K562 (cell line): ENCODE data around the gene NEK3. TPM values are rescaled to one million over a fixed set of nuclear protein-coding genes. Genes with fewer than 3 reads are reported as not detected.

Experiments used
- ATAC-seq: fragments of 200-7000 bp; cut with Tn5 transposase; 3 replicates; pipeline ENCODE4 v1.9.1; 2020; ENCODE audit warnings: moderate library complexity
- BruUV-seq: library from RNA; stranded (reverse); fragments of 400-500 nt; replicated peaks from 2 replicates; lab custom pipeline; 2021; lab: Mats Ljungman, UMichigan
- CTCF ChIA-PET: fragments of 300-600 bp; formaldehyde crosslinking; extraction: SDS; loops from one replicate; lab custom pipeline; 2021; ENCODE audit warnings: low intra/inter-chr PET ratio; lab: Yijun Ruan, JAX
- POLR2A ChIA-PET: fragments of 300-600, 350-650 bp; sonication (Branson Sonifier 250); formaldehyde crosslinking; extraction: SDS; loops from one replicate; lab custom pipeline; 2021; ENCODE audit warnings: antibody characterized with exemption, inconsistent platforms; lab: Yijun Ruan, JAX
- DNase-seq, 4 experiments: peaks; one replicate each; pipeline versions ENCODE4 v3.0.0 to v3.0.0-alpha.2; 2011 to 2018; ENCODE audit warnings: low spot score in 3 of 4, mixed read lengths in 3 of 4; ENCODE audit errors: extremely low read depth in 1 of 4
- FAIRE-seq: peaks from 2 replicates; lab custom pipeline; 2011; peaks lifted over from hg19 to GRCh38; lab: Jason Lieb, UNC
- H2AFZ ChIP-seq: 2 replicates; pipeline ENCODE4 v1.6.0; 2011; ENCODE audit warnings: low read depth, low read length, control low read depth, inconsistent platforms
- H3K27ac ChIP-seq: fragments of 200-600 bp; 3 replicates; pipeline ENCODE4 v1.8.0; 2011; ENCODE audit warnings: low read depth, mild to moderate bottlenecking, control low read depth, inconsistent platforms, low read length, moderate library complexity, mixed read lengths; ENCODE audit errors: extremely low read depth
- H3K27me3 ChIP-seq, 2 experiments: fragments of 300-600 bp in 1 of 2; 2 replicates in 1 of 2; 3 replicates in 1 of 2; pipeline versions ENCODE4 v1.6.0 to v1.8.0; 2011; ENCODE audit warnings: inconsistent platforms in 2 of 2, low read length in 2 of 2, mild to moderate bottlenecking in 1 of 2, mixed read lengths in 1 of 2, moderate library complexity in 1 of 2; ENCODE audit not compliant: control insufficient read depth in 2 of 2, insufficient read depth in 2 of 2
- H3K36me3 ChIP-seq: fragments of 300-600 bp; 3 replicates; pipeline ENCODE4 v1.8.0; 2011; ENCODE audit warnings: mild to moderate bottlenecking, low read length, inconsistent platforms; ENCODE audit not compliant: control insufficient read depth, insufficient read depth
- H3K4me1 ChIP-seq, 2 experiments: fragments of 200-600 bp in 1 of 2; replicated peaks in 1 of 2; 2 replicates in 1 of 2; 3 replicates in 1 of 2; pipeline versions ENCODE4 v1.5.1 to v1.8.0; 2011; ENCODE audit warnings: inconsistent platforms in 2 of 2, low read length in 2 of 2, mild to moderate bottlenecking in 1 of 2, mixed read lengths in 1 of 2, moderate library complexity in 1 of 2; ENCODE audit not compliant: control insufficient read depth in 2 of 2, insufficient read depth in 2 of 2
- H3K4me2 ChIP-seq: 2 replicates; pipeline ENCODE4 v1.6.1; 2011; ENCODE audit warnings: low read length, control low read depth, inconsistent platforms, mixed read lengths; ENCODE audit not compliant: insufficient read depth
- H3K4me3 ChIP-seq: fragments of 200-600 bp; sonication (generic), shearing (Covaris generic); 2 replicates; pipeline ENCODE4 v1.5.1; 2016; ENCODE audit warnings: control low read depth, inconsistent platforms
- H3K79me2 ChIP-seq: fragments of 200-600 bp; 3 replicates; pipeline ENCODE4 v1.8.0; 2011; ENCODE audit warnings: low read length, inconsistent platforms; ENCODE audit not compliant: control insufficient read depth, insufficient read depth
- H3K9ac ChIP-seq, 2 experiments: 2 replicates each; pipeline versions ENCODE4 v1.6.0 to v1.6.1; 2011; ENCODE audit warnings: low read depth in 2 of 2, low read length in 2 of 2, control low read depth in 1 of 2, inconsistent platforms in 1 of 2, mild to moderate bottlenecking in 1 of 2, mixed read lengths in 1 of 2; ENCODE audit not compliant: insufficient read depth in 1 of 2
- H3K9me1 ChIP-seq: one replicate; pipeline ENCODE4 v1.6.0; 2011; ENCODE audit warnings: inconsistent platforms, mild to moderate bottlenecking, low read length, moderate library complexity; ENCODE audit not compliant: control insufficient read depth, insufficient read depth
- H3K9me3 ChIP-seq: replicated peaks from 2 replicates; pipeline ENCODE4 v1.5.1; 2011; ENCODE audit warnings: low read depth, low read length, inconsistent platforms; ENCODE audit not compliant: control insufficient read depth, insufficient read depth
- H4K20me1 ChIP-seq: replicated peaks from 2 replicates; pipeline ENCODE4 v1.6.1; 2011; ENCODE audit warnings: low read length, inconsistent platforms, mixed read lengths; ENCODE audit not compliant: control insufficient read depth, insufficient read depth
- CBFA2T3 ChIP-seq: fragments of 450-650 bp; IDR thresholded peaks from 2 replicates; pipeline ENCODE4 v1.6.1; 2017
- HNRNPLL ChIP-seq: fragments of 200-400 bp; formaldehyde crosslinking; IDR thresholded peaks from 2 replicates; pipeline ENCODE4 v1.6.1; 2017; ENCODE audit warnings: low read length, low read depth, mild to moderate bottlenecking; ENCODE audit not compliant: poor library complexity, severe bottlenecking
- IRF9 ChIP-seq: fragments of 450-650 bp; IDR thresholded peaks from 2 replicates; pipeline ENCODE4 v1.6.1; 2016; ENCODE audit warnings: missing biosample characterization, missing genetic modification characterization
- KLF1 ChIP-seq: fragments of 450-650 bp; IDR thresholded peaks from 2 replicates; pipeline ENCODE4 v1.6.1; 2016; ENCODE audit warnings: missing genetic modification characterization, missing compliant biosample characterization
- KLF13 ChIP-seq: fragments of 450-650 bp; IDR thresholded peaks from 2 replicates; pipeline ENCODE4 v1.6.1; 2016; ENCODE audit warnings: missing genetic modification characterization, low read depth, mild to moderate bottlenecking, missing compliant biosample characterization, moderate library complexity, borderline replicate concordance
- MYNN ChIP-seq, 2 experiments: sonication (generic); formaldehyde crosslinking in 1 of 2; IDR thresholded peaks; 2 replicates each; pipeline versions ENCODE4 v1.5.0 to v1.6.1; 2016 to 2020; ENCODE audit warnings: antibody characterized with exemption in 1 of 2, missing genetic modification reagents in 1 of 2
- NFRKB ChIP-seq: fragments of 450-650 bp; IDR thresholded peaks from 2 replicates; pipeline ENCODE4 v1.6.1; 2016; ENCODE audit warnings: low read depth
- OTX1 ChIP-seq: fragments of 450-650 bp; formaldehyde crosslinking; IDR thresholded peaks from 2 replicates; pipeline ENCODE4 v1.4.0; 2022; ENCODE audit warnings: mild to moderate bottlenecking
- SMARCA5 ChIP-seq: fragments of 450-650 bp; IDR thresholded peaks from 2 replicates; pipeline ENCODE4 v1.6.1; 2016
- SRSF1 ChIP-seq: fragments of 200-400 bp; formaldehyde crosslinking; IDR thresholded peaks from 2 replicates; pipeline ENCODE4 v1.6.1; 2017; ENCODE audit warnings: mild to moderate bottlenecking, low read depth, low read length, moderate library complexity
- USF1 ChIP-seq: sonication (generic); formaldehyde crosslinking; IDR thresholded peaks from 2 replicates; pipeline ENCODE4 v1.9.0; 2022; ENCODE audit warnings: mild to moderate bottlenecking, missing genetic modification reagents
- ZNF282 ChIP-seq: sonication (generic); formaldehyde crosslinking; IDR thresholded peaks from 2 replicates; pipeline ENCODE4 v1.8.1; 2023; ENCODE audit warnings: missing genetic modification reagents
- ZNF561 ChIP-seq: fragments of 450-650 bp; formaldehyde crosslinking; conservative IDR thresholded peaks from 2 replicates; pipeline ENCODE4 v1.4.0; 2020; ENCODE audit warnings: mild to moderate bottlenecking, moderate library complexity
- ZNF586 ChIP-seq: fragments of 450-650 bp; formaldehyde crosslinking; conservative IDR thresholded peaks from 2 replicates; pipeline ENCODE4 v1.4.0; 2020; ENCODE audit warnings: mild to moderate bottlenecking, moderate library complexity
- ZNF79 ChIP-seq: fragments of 250-450 bp; sonication (Bioruptor Pico); IDR thresholded peaks from 2 replicates; pipeline ENCODE4 v1.4.0; 2020; ENCODE audit warnings: low read depth, mild to moderate bottlenecking, moderate library complexity
- WGBS: fragments of 100-300 bp; shearing (Covaris generic); methylation state at CpG from one replicate; pipeline ENCODE4 v1.1.6; 2016; ENCODE audit warnings: low coverage, mixed read lengths; ENCODE audit not compliant: insufficient coverage; ENCODE audit errors: missing lambda C conversion rate; 5-methylcytosine and 5-hydroxymethylcytosine counted together
- in situ Hi-C: fragments of 300-500 bp; cut with MboI; formaldehyde crosslinking; loops from 4 replicates; pipeline ENCODE4 v1.15.0; 2018; ENCODE audit warnings: inconsistent platforms, mixed read lengths
- intact Hi-C: fragments of 100-400 bp; cut with micrococcal nuclease; formaldehyde crosslinking; loops from 2 replicates; pipeline ENCODE4 v1.14.2; 2022
- polyA plus RNA-seq, 8 experiments: library from polyadenylated mRNA; depleted of rRNA in 4 of 8; stranded (reverse) in 5 of 8; unstranded in 3 of 8; fragments of >200 nt; fragmentation: Nextera tagmentation in 2 of 8; fragmentation: Illumina TruSeq in 1 of 8; extraction: Ambion mirVana in 2 of 8; extraction: Trizol in 1 of 8; gene quantifications; 2 replicates each; pipeline versions ENCODE4 v1.2.1 to v1.2.3, GENCODE V29; 2011 to 2014; ENCODE audit warnings: inconsistent platforms in 1 of 8, missing spikeins in 1 of 8
- total RNA-seq, 7 experiments: library from RNA; depleted of rRNA in 6 of 7; stranded (reverse); fragments of >200 nt in 6 of 7; fragmentation: Illumina TruSeq in 2 of 7; extraction: Trizol in 2 of 7; gene quantifications; 2 replicates each; pipeline versions ENCODE4 v1.2.1 to v1.2.3, GENCODE V29; 2011 to 2021; ENCODE audit warnings: low replicate concordance in 1 of 7
- TF ChIP-seq, protein P1 (sequence below): IDR thresholded peaks from 2 replicates; pipeline ENCODE4 v1.6.1; 2016; ENCODE audit warnings: missing genetic modification characterization, missing compliant biosample characterization
- TF ChIP-seq, protein P2 (sequence below): fragments of 450-650 bp; formaldehyde crosslinking; IDR thresholded peaks from 2 replicates; pipeline ENCODE4 v1.4.0; 2020; ENCODE audit warnings: mild to moderate bottlenecking, moderate library complexity
- TF ChIP-seq, protein P3 (sequence below), 2 experiments: fragments of 450-650 bp; IDR thresholded peaks; 2 replicates each; pipeline ENCODE4 v1.6.1; 2016

The NEK3 gene
- total and polyA plus RNA-seq, 9 of the 15 experiments (the other 6 are each of a cell fraction or from before 2014, with no cell fraction given): 6.2 to 11.0 (median 9.3) TPM

- TF ChIP-seq, protein P1, sequence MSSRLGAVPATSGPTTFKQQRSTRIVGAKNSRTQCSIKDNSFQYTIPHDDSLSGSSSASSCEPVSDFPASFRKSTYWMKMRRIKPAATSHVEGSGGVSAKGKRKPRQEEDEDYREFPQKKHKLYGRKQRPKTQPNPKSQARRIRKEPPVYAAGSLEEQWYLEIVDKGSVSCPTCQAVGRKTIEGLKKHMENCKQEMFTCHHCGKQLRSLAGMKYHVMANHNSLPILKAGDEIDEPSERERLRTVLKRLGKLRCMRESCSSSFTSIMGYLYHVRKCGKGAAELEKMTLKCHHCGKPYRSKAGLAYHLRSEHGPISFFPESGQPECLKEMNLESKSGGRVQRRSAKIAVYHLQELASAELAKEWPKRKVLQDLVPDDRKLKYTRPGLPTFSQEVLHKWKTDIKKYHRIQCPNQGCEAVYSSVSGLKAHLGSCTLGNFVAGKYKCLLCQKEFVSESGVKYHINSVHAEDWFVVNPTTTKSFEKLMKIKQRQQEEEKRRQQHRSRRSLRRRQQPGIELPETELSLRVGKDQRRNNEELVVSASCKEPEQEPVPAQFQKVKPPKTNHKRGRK: no peak
- TF ChIP-seq CBFA2T3: no peak
- no peak for TF ChIP-seq ZNF79 (CRISPR knock-in tag)
- TF ChIP-seq KLF13 (tag): no peak
- no peak for TF ChIP-seq ZNF282 (CRISPR knock-in tag)
- TF ChIP-seq, protein P2, sequence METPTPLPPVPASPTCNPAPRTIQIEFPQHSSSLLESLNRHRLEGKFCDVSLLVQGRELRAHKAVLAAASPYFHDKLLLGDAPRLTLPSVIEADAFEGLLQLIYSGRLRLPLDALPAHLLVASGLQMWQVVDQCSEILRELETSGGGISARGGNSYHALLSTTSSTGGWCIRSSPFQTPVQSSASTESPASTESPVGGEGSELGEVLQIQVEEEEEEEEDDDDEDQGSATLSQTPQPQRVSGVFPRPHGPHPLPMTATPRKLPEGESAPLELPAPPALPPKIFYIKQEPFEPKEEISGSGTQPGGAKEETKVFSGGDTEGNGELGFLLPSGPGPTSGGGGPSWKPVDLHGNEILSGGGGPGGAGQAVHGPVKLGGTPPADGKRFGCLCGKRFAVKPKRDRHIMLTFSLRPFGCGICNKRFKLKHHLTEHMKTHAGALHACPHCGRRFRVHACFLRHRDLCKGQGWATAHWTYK (CRISPR knock-in tag): no peak
- TF ChIP-seq OTX1 (CRISPR knock-in tag): no peak
- no peak for TF ChIP-seq SRSF1
- TF ChIP-seq ZNF586 (CRISPR knock-in tag): no peak
- no peak for TF ChIP-seq SMARCA5
- TF ChIP-seq, all 486 proteins: peak for 0
Observed at GRCh38 chr13:52179925-52180324, 20.5 kb upstream of the NEK3 start (continued).

DNA sequence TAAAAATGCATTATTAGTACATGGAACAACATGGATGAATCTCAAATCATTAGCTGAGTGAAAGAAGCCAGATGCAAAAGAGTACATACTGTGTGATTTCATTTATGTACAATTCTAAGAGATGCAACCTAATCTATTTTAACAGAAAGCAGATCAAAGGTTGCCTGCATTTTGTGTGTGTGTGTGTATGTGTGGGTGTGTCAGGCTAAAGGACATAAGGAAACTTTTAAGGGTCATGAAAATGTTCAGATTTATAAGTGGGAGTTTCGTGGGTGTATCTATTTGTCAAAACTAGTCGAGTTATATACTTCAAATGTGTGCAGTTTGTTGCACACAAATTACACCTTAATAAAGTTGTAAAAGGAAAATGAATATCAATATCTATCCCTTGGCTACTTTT is 17.9 kb upstream of the NEK3 start:
- no peak overlapping the region for H3K4me2 ChIP-seq
- CTCF ChIA-PET: no interaction called here
- H3K4me1 ChIP-seq: no peaks in the 10 kb centered on the region
- FAIRE-seq: no peak
- 68% methylated on average over 2 of the region's 2 CpGs for WGBS
- H3K27me3 ChIP-seq: no peaks in the 10 kb centered on the region
- H3K36me3 ChIP-seq: peaks cover 32% of the 10 kb centered on the region; the same call in 2 of the 3 replicates
- H3K79me2 ChIP-seq: no peaks in the 10 kb centered on the region
- no peak overlapping the region for H2AFZ ChIP-seq
- H3K9me1 ChIP-seq: no peaks in the 10 kb centered on the region
- H3K9me3 ChIP-seq: no peaks in the 10 kb centered on the region
- no peak for ATAC-seq
- no peak overlapping the region for H3K27ac ChIP-seq
- H4K20me1 ChIP-seq: no peaks in the 10 kb centered on the region
- intact Hi-C loops (no loop called here), in situ Hi-C loops (no loop called here)
- no TSS peak for BruUV-seq
- POLR2A ChIA-PET: no interaction called here
- no peak overlapping the region for H3K9ac ChIP-seq
- DNase-seq: no peak
- no peak overlapping the region for H3K4me3 ChIP-seq
- TF ChIP-seq HNRNPLL: no peak
- TF ChIP-seq IRF9: no peak
- TF ChIP-seq KLF1 (tag): no peak
- TF ChIP-seq NFRKB: no peak
- no peak for TF ChIP-seq ZNF561 (CRISPR knock-in tag)
- TF ChIP-seq, protein P3, sequence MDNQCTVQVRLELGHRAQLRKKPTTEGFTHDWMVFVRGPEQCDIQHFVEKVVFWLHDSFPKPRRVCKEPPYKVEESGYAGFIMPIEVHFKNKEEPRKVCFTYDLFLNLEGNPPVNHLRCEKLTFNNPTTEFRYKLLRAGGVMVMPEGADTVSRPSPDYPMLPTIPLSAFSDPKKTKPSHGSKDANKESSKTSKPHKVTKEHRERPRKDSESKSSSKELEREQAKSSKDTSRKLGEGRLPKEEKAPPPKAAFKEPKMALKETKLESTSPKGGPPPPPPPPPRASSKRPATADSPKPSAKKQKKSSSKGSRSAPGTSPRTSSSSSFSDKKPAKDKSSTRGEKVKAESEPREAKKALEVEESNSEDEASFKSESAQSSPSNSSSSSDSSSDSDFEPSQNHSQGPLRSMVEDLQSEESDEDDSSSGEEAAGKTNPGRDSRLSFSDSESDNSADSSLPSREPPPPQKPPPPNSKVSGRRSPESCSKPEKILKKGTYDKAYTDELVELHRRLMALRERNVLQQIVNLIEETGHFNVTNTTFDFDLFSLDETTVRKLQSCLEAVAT (IDR thresholded peaks at IDR 0.05): no peak
- no peak for TF ChIP-seq USF1 (CRISPR knock-in tag)
- no peak for TF ChIP-seq MYNN (IDR thresholded peaks at IDR 0.05)
- no peak for TF ChIP-seq MYNN (CRISPR knock-in tag; IDR thresholded peaks at IDR 0.05)
